ENCODE data around the gene TTBK1. TPM values are rescaled to one million over a fixed set of nuclear protein-coding genes. Genes with fewer than 3 reads are reported as not detected.

Gene TTBK1
- total and polyA plus RNA-seq, 7 donors = under 0.01 to 0.55 (median 0.25) TPM; not detected in 1

GRCh38 chr6:43223175-43223574 is 20.1 kb upstream of the TTBK1 start:
- TF ChIP-seq POLR2A (IDR thresholded peaks at IDR 0.05) (no peak), EP300 (IDR thresholded peaks at IDR 0.05) (no peak), POLR2AphosphoS5 (IDR thresholded peaks at IDR 0.05) (no peak), CTCF (IDR thresholded peaks at IDR 0.05) (no peak)
- H3K36me3 ChIP-seq = peaks cover 0 to 53% (median 7%) of the 10 kb centered on the region in 4 donors
- intact Hi-C loops (cut with DNase I) = no loop called here
- H3K9me3 ChIP-seq = no peaks in the 10 kb centered on the region
- H3K4me1 ChIP-seq = peaks cover 0 to 4% (median under 1%) of the 10 kb centered on the region in 4 donors
- H3K27me3 ChIP-seq = no peaks in the 10 kb centered on the region
- 88 to 91% methylated on average over 14 of the region's 14 CpGs for WGBS, 2 donors
- H3K27ac ChIP-seq = no peak overlapping the region
- DNase-seq = peak; percentile 53
- H3K4me3 ChIP-seq = no peak overlapping the region

DNA sequence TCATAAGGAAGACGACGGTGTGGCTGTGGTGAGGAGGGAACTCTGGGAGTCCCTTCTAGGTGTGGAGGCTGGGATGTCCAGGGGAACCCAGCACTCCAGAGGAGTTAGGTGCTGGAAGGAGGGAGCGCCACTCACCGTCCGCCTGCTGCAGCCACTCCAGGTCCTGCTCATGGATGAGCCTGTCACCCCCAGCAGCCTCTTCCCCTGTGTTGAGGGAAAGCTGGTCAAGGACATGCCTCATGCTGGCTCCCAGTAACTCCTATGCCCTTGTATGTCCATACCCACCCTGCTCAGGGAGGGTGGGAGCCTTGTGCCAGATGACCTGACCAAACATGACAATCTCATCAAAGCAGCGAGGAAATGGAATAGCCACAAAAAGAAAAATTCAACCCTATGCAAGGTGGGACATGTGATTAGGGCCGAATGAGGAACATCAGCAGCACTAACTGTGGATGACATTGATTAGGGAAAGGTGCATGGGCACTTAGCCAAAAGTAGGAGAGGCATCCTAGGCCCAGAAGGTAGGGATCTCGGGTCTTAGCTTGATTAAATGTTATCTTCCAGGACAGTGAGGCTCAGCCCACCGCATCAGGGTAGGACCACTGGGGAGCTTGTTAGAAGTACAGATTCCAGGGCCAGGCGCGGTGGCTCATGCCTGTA is 17.0 kb upstream of the TTBK1 start:
- intact Hi-C loops (cut with DNase I) = loop anchor here (5.0 kb wide), 1 partner anchor 281 kb away; no protein-coding TSS in a partner anchor
- peak; percentile 48 for DNase-seq
- H3K4me3 ChIP-seq = no peak overlapping the region
- peaks cover 0 to 15% (median 11%) of the 10 kb centered on the region in 4 donors for H3K4me1 ChIP-seq
- WGBS, 2 donors = 90 to 92% methylated on average over 11 of the region's 11 CpGs
- H3K9me3 ChIP-seq = no peaks in the 10 kb centered on the region
- no peak for TF ChIP-seq POLR2A (IDR thresholded peaks at IDR 0.05)
- no peak for TF ChIP-seq EP300 (IDR thresholded peaks at IDR 0.05)
- TF ChIP-seq CTCF (IDR thresholded peaks at IDR 0.05) = no peak
- no peak for TF ChIP-seq POLR2AphosphoS5 (IDR thresholded peaks at IDR 0.05)
- H3K36me3 ChIP-seq = peaks cover 0 to 25% (median 7%) of the 10 kb centered on the region in 4 donors
- H3K27ac ChIP-seq = no peak overlapping the region
- H3K27me3 ChIP-seq = no peaks in the 10 kb centered on the region

- peaks cover 0 to 15% (median 11%) of the 10 kb centered on the region in 4 donors for H3K4me1 ChIP-seq
- peak within 1 kb of the TSS; percentile 61 to 78 (median 73) for H3K27ac ChIP-seq
- H3K36me3 ChIP-seq = peaks cover 0 to 2% (median under 1%) of the 10 kb centered on the region in 4 donors
- WGBS, 2 donors = 2 to 4% methylated on average over 82 of the region's 82 CpGs
- H3K27me3 ChIP-seq = no peaks in the 10 kb centered on the region
- H3K4me3 ChIP-seq = peak within 1 kb of the TSS; percentile 39 to 75 (median 72)
- intact Hi-C loops (cut with DNase I) = loop anchor here (5.0 kb wide), 1 partner anchor 278 kb away; no protein-coding TSS in a partner anchor
- no peaks in the 10 kb centered on the region for H3K9me3 ChIP-seq
- TF ChIP-seq EP300 (IDR thresholded peaks at IDR 0.05) (no peak), CTCF (IDR thresholded peaks at IDR 0.05) (peak; percentile 14 to 95 (median 54)), POLR2A (IDR thresholded peaks at IDR 0.05) (no peak), POLR2AphosphoS5 (IDR thresholded peaks at IDR 0.05) (peak in 2 of 4 donors; percentile 5 to 43)
- DNase-seq = peak; percentile 85
These were observed 14.1 kb upstream of the TTBK1 start, which contains the start of gene DNPH1 for GRCh38 chr6:43228951-43229802. DNPH1 (minus strand) TSS chr6:43229481; CDS start chr6:43229456, 25 bp downstream.

DNA sequence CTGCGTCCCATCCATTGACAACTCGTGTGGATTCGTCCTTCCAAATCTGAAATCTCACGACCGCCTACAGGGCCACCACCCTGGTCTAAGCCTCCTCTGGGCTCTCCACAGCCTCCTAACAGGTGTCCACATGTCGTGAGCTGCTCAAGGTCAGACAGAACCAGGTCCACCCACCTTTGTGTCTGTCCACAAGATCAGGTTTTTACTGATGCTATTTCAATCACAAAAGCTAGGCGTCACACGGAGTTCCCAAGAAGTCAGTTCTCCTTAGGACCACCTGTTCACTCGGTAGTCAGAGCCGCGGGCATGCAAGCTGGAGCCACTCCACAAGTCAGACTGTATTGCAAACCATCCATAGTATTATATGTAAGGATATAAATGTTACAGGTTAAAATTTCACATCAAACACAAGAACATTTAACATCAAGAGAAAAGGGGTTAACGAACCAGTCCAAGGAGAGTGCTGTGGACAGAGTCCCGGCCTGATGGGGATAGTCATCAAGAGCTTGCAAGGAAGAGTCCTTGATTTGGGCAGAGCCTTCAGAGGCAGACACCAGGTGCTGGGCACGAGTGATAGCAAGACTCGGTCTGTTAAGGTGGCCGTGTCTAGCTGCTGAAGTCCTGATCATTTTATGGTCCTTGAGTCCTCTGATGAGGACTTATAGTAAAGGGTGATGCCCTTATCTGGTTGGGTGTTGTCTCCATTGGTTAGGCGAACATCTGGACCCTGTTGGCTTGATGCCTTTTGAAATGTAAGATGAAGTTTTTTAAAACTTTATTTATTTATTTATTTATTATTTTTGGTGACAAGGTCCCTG is 13.3 kb upstream of the TTBK1 start:
- peak overlapping the region in 3 of 4 donors; percentile 70 to 75 (median 73) for H3K4me3 ChIP-seq
- DNase-seq = peak; percentile 52
- no peaks in the 10 kb centered on the region for H3K9me3 ChIP-seq
- H3K27ac ChIP-seq = peak overlapping the region in 3 of 4 donors; percentile 70 to 78 (median 76)
- H3K27me3 ChIP-seq = no peaks in the 10 kb centered on the region
- no peaks in the 10 kb centered on the region for H3K36me3 ChIP-seq
- 73 to 79% methylated on average over 17 of the region's 17 CpGs for WGBS, 2 donors
- no peak for TF ChIP-seq POLR2AphosphoS5 (IDR thresholded peaks at IDR 0.05)
- no peak for TF ChIP-seq CTCF (IDR thresholded peaks at IDR 0.05)
- no peak for TF ChIP-seq POLR2A (IDR thresholded peaks at IDR 0.05)
- TF ChIP-seq EP300 (IDR thresholded peaks at IDR 0.05) = no peak
- intact Hi-C loops (cut with DNase I) = loop anchor here (5.0 kb wide), 1 partner anchor 277 kb away; no protein-coding TSS in a partner anchor
- H3K4me1 ChIP-seq = peaks cover 0 to 15% (median 11%) of the 10 kb centered on the region in 4 donors
